Fibroblast of lung (primary cell): Measurements from ENCODE around the gene TAF1L. TPM values are rescaled to one million over a fixed set of nuclear protein-coding genes. Genes with fewer than 3 reads are reported as not detected.
A peak's percentile ranks its signal among the peaks of the same experiment; 100 is the strongest.

Source experiments
- DNase-seq, 2 donors: peaks; one replicate each; pipeline versions ENCODE4 v3.0.0 to v3.0.0-alpha.2; 2010; ENCODE audit warnings: low read depth in 2 of 2
- H2AFZ ChIP-seq: 2 replicates; pipeline ENCODE4 v1.5.1; 2012; ENCODE audit warnings: low read length, control low read depth, inconsistent platforms
- H3K27ac ChIP-seq: 2 replicates; pipeline ENCODE4 v1.5.1; 2011; ENCODE audit warnings: low read length, control low read depth; ENCODE audit not compliant: insufficient read depth
- H3K27me3 ChIP-seq: 2 replicates; pipeline ENCODE4 v1.5.1; 2011; ENCODE audit warnings: mild to moderate bottlenecking, low read length; ENCODE audit not compliant: control insufficient read depth, insufficient read depth
- H3K36me3 ChIP-seq: 2 replicates; pipeline ENCODE4 v1.5.1; 2011; ENCODE audit warnings: low read length; ENCODE audit not compliant: control insufficient read depth, insufficient read depth
- H3K4me1 ChIP-seq: 2 replicates; pipeline ENCODE4 v1.5.1; 2011; ENCODE audit warnings: low read length; ENCODE audit not compliant: control insufficient read depth, insufficient read depth; ENCODE audit errors: extremely low read depth
- H3K4me2 ChIP-seq: 2 replicates; pipeline ENCODE4 v1.5.1; 2011; ENCODE audit warnings: low read length, control low read depth; ENCODE audit not compliant: insufficient read depth; ENCODE audit errors: extremely low read depth
- H3K4me3 ChIP-seq, 4 experiments: fragments of 200-600 bp in 1 of 4; sonication (generic) in 1 of 4; replicated peaks in 1 of 4; 2 replicates each; pipeline ENCODE4 v1.5.1; 2011 to 2016; ENCODE audit warnings: low read length in 4 of 4, low read depth in 3 of 4, mild to moderate bottlenecking in 3 of 4, control low read depth in 2 of 4, inconsistent platforms in 1 of 4, mixed read lengths in 1 of 4; ENCODE audit not compliant: insufficient read depth in 1 of 4; ENCODE audit errors: control extremely low read depth in 1 of 4
- H3K79me2 ChIP-seq: 2 replicates; pipeline ENCODE4 v1.5.1; 2012; ENCODE audit warnings: mild to moderate bottlenecking, low read length, inconsistent platforms; ENCODE audit not compliant: control insufficient read depth, insufficient read depth
- H3K9ac ChIP-seq: 2 replicates; pipeline ENCODE4 v1.5.1; 2011; ENCODE audit warnings: mild to moderate bottlenecking, low read length, control low read depth; ENCODE audit not compliant: insufficient read depth
- H3K9me3 ChIP-seq: 2 replicates; pipeline ENCODE4 v1.5.1; 2012; ENCODE audit warnings: low read depth, low read length; ENCODE audit not compliant: control insufficient read depth, insufficient read depth
- H4K20me1 ChIP-seq: 2 replicates; pipeline ENCODE4 v1.5.1; 2011; ENCODE audit warnings: low read length; ENCODE audit not compliant: control insufficient read depth, insufficient read depth; ENCODE audit errors: extremely low read depth
- CTCF ChIP-seq, 2 donors: IDR thresholded peaks in 1 of 2; conservative IDR thresholded peaks in 1 of 2; 1 replicate in 1 of 2; 2 replicates in 1 of 2; pipeline ENCODE4 v1.5.1; 2011 to 2012; ENCODE audit warnings: low read length in 2 of 2, control low read depth in 1 of 2, inconsistent platforms in 1 of 2, low read depth in 1 of 2, mild to moderate bottlenecking in 1 of 2
- EZH2 ChIP-seq: IDR thresholded peaks from 2 replicates; pipeline ENCODE4 v1.5.1; 2012; ENCODE audit warnings: low read length, control low read depth, mild to moderate bottlenecking; ENCODE audit errors: missing control alignments
- polyA plus RNA-seq, 2 donors: library from polyadenylated mRNA; depleted of rRNA in 1 of 2; stranded (reverse) in 1 of 2; unstranded in 1 of 2; fragments of >200 nt; gene quantifications; 2 replicates each; pipeline ENCODE4 v1.2.1, GENCODE V29; 2011 to 2012; ENCODE audit warnings: missing spikeins in 1 of 2
- total RNA-seq: library from RNA; depleted of rRNA; stranded (reverse); fragments of >200 nt; gene quantifications from 2 replicates; pipeline ENCODE4 v1.2.1, GENCODE V29; 2014

Gene TAF1L
- total and polyA plus RNA-seq, 2 donors (not counting 1 experiment from before 2014, with no cell fraction given) = under 0.01 TPM; not detected in 1

- Histone ChIP-seq H3K27ac (no peak overlapping the region), H4K20me1 (no peaks in the 10 kb centered on the region)
- TF ChIP-seq EZH2 (no peak), CTCF (conservative IDR thresholded peaks at IDR 0.05 in 1 of 2, IDR thresholded peaks at IDR 0.05 in 1 of 2; ENCODE audit: low read depth in 1 of 2, low read length in 2 of 2) (peak; percentile 52 to 73)
Observed at GRCh38 chr9:32581512-32582143, 53.8 kb downstream of the TAF1L start.

GRCh38 chr9:32580631-32581300, 54.7 kb downstream of the TAF1L start:
- no peaks in the 10 kb centered on the region for H3K4me1 ChIP-seq
- TF ChIP-seq EZH2 (no peak), CTCF (conservative IDR thresholded peaks at IDR 0.05 in 1 of 2, IDR thresholded peaks at IDR 0.05 in 1 of 2; ENCODE audit: low read depth in 1 of 2, low read length in 2 of 2) (peak in 1 of 2 donors; percentile 4)
- H3K9me3 ChIP-seq = no peaks in the 10 kb centered on the region
- no peak overlapping the region for H2AFZ ChIP-seq
- no peak for DNase-seq
- no peak overlapping the region for H3K9ac ChIP-seq
- no peaks in the 10 kb centered on the region for H3K79me2 ChIP-seq
- no peak overlapping the region for H3K4me2 ChIP-seq
- H3K27ac ChIP-seq = no peak overlapping the region
- H3K27me3 ChIP-seq = no peaks in the 10 kb centered on the region
- no peak overlapping the region for H3K4me3 ChIP-seq
- no peaks in the 10 kb centered on the region for H4K20me1 ChIP-seq
- H3K36me3 ChIP-seq = no peaks in the 10 kb centered on the region

More at GRCh38 chr9:32581512-32582143, 53.8 kb downstream of the TAF1L start:
- DNase-seq = peak; percentile 67 to 73
- no peak overlapping the region for H2AFZ ChIP-seq
- no peaks in the 10 kb centered on the region for H3K9me3 ChIP-seq
- no peak overlapping the region for H3K9ac ChIP-seq
- H3K79me2 ChIP-seq = no peaks in the 10 kb centered on the region
- H3K36me3 ChIP-seq = no peaks in the 10 kb centered on the region
- H3K27me3 ChIP-seq = no peaks in the 10 kb centered on the region
- no peaks in the 10 kb centered on the region for H3K4me1 ChIP-seq
- H3K4me3 ChIP-seq = no peak overlapping the region
- no peak overlapping the region for H3K4me2 ChIP-seq

- H3K4me1 ChIP-seq = no peaks in the 10 kb centered on the region
- TF ChIP-seq EZH2 = no peak
- peak; percentile 96 to 98 for TF ChIP-seq CTCF (conservative IDR thresholded peaks at IDR 0.05 in 1 of 2, IDR thresholded peaks at IDR 0.05 in 1 of 2; ENCODE audit: low read depth in 1 of 2, low read length in 2 of 2)
- H3K9me3 ChIP-seq = no peaks in the 10 kb centered on the region
- peak overlapping the region; percentile 11 for H3K4me2 ChIP-seq
- H3K27ac ChIP-seq = no peak overlapping the region
- H4K20me1 ChIP-seq = no peaks in the 10 kb centered on the region
- no peak overlapping the region for H3K9ac ChIP-seq
- no peaks in the 10 kb centered on the region for H3K36me3 ChIP-seq
- H3K27me3 ChIP-seq = no peaks in the 10 kb centered on the region
- H2AFZ ChIP-seq = no peak overlapping the region
- no peaks in the 10 kb centered on the region for H3K79me2 ChIP-seq
- H3K4me3 ChIP-seq = no peak overlapping the region
- peak; percentile 20 to 72 for DNase-seq
Observed at GRCh38 chr9:32579706-32580331, 55.6 kb downstream of the TAF1L start.
